ENCODE results near the gene DKKL1. TPM values are rescaled to one million over a fixed set of nuclear protein-coding genes. Genes with fewer than 3 reads are reported as not detected.

DKKL1 gene
- total RNA-seq, 2 experiments from 2014 or later: 0.61 to 0.63 TPM

GRCh38 chr19:49396738-49397505, 33.2 kb downstream of the DKKL1 start:
- ChIA-PET POLR2A (no interaction called here), CTCF (ENCODE audit: unreplicated experiment) (no interaction called here)
- no peak overlapping the region for H3K4me2 ChIP-seq (ENCODE audit: low read length)
- no peaks in the 10 kb centered on the region for H4K20me1 ChIP-seq (ENCODE audit: insufficient read depth, low read length)
- H3K36me3 ChIP-seq (ENCODE audit: insufficient read depth, low read length): no peaks in the 10 kb centered on the region
- no peaks in the 10 kb centered on the region for H3K79me2 ChIP-seq (ENCODE audit: insufficient read depth, low read depth, low read length)
- no TSS peak for BruUV-seq (replicated peaks)
- H3K9me3 ChIP-seq (ENCODE audit: low read length): no peaks in the 10 kb centered on the region
- H2AFZ ChIP-seq (ENCODE audit: low read length): no peak overlapping the region
- no peak overlapping the region for H3K4me3 ChIP-seq (ENCODE audit: low read depth, low read length, poor library complexity, severe bottlenecking)
- peaks cover 60% of the 10 kb centered on the region for H3K4me1 ChIP-seq (ENCODE audit: insufficient read depth, low read length, poor library complexity, severe bottlenecking)
- no peaks in the 10 kb centered on the region for H3K9me2 ChIP-seq (ENCODE audit: insufficient read depth, low read length)
- no peak overlapping the region for H3K27ac ChIP-seq (ENCODE audit: low read depth, low read length, poor library complexity, severe bottlenecking)
- DNase-seq (ENCODE audit: low spot score): no peak
- TF ChIP-seq EZH2phosphoT487 (IDR thresholded peaks at IDR 0.05; ENCODE audit: borderline replicate concordance, low read depth, low read length): no peak
- no peak for TF ChIP-seq CTCF (conservative IDR thresholded peaks at IDR 0.05; ENCODE audit: low read length)
- intact Hi-C loops (cut with micrococcal nuclease; ENCODE audit: unreplicated experiment): no loop called here

GRCh38 chr19:49398001-49398615, 34.4 kb downstream of the DKKL1 start:
- BruUV-seq (replicated peaks): no TSS peak
- no peaks in the 10 kb centered on the region for H3K36me3 ChIP-seq (ENCODE audit: insufficient read depth, low read length)
- H3K9me3 ChIP-seq (ENCODE audit: low read length): no peaks in the 10 kb centered on the region
- POLR2A ChIA-PET: no interaction called here
- no peaks in the 10 kb centered on the region for H3K79me2 ChIP-seq (ENCODE audit: insufficient read depth, low read depth, low read length)
- no peak overlapping the region for H3K4me3 ChIP-seq (ENCODE audit: low read depth, low read length, poor library complexity, severe bottlenecking)
- no peaks in the 10 kb centered on the region for H4K20me1 ChIP-seq (ENCODE audit: insufficient read depth, low read length)
- intact Hi-C loops (cut with micrococcal nuclease; ENCODE audit: unreplicated experiment): no loop called here
- no peak for TF ChIP-seq CTCF (conservative IDR thresholded peaks at IDR 0.05; ENCODE audit: low read length)
- no peak for TF ChIP-seq EZH2phosphoT487 (IDR thresholded peaks at IDR 0.05; ENCODE audit: borderline replicate concordance, low read depth, low read length)
- CTCF ChIA-PET (ENCODE audit: unreplicated experiment): no interaction called here
- no peak for DNase-seq (ENCODE audit: low spot score)
- H3K4me2 ChIP-seq (ENCODE audit: low read length): no peak overlapping the region
- H3K27ac ChIP-seq (ENCODE audit: low read depth, low read length, poor library complexity, severe bottlenecking): no peak overlapping the region
- no peak overlapping the region for H2AFZ ChIP-seq (ENCODE audit: low read length)
- H3K4me1 ChIP-seq (ENCODE audit: insufficient read depth, low read length, poor library complexity, severe bottlenecking): peaks cover 61% of the 10 kb centered on the region
- H3K9me2 ChIP-seq (ENCODE audit: insufficient read depth, low read length): no peaks in the 10 kb centered on the region

GRCh38 chr19:49398931-49399330, 35.3 kb downstream of the DKKL1 start:
- CTCF ChIA-PET (ENCODE audit: unreplicated experiment): no interaction called here
- DNase-seq (ENCODE audit: low spot score): no peak
- no peak overlapping the region for H3K4me2 ChIP-seq (ENCODE audit: low read length)

More at GRCh38 chr19:49398931-49399330, 35.3 kb downstream of the DKKL1 start:
- no peak overlapping the region for H3K4me3 ChIP-seq (ENCODE audit: low read depth, low read length, poor library complexity, severe bottlenecking)
- no peaks in the 10 kb centered on the region for H3K9me3 ChIP-seq (ENCODE audit: low read length)
- no peaks in the 10 kb centered on the region for H4K20me1 ChIP-seq (ENCODE audit: insufficient read depth, low read length)
- no peak overlapping the region for H2AFZ ChIP-seq (ENCODE audit: low read length)
- no peak for TF ChIP-seq EZH2phosphoT487 (IDR thresholded peaks at IDR 0.05; ENCODE audit: borderline replicate concordance, low read depth, low read length)
- no peak for TF ChIP-seq CTCF (conservative IDR thresholded peaks at IDR 0.05; ENCODE audit: low read length)
- POLR2A ChIA-PET: no interaction called here
- no peak overlapping the region for H3K27ac ChIP-seq (ENCODE audit: low read depth, low read length, poor library complexity, severe bottlenecking)
- H3K36me3 ChIP-seq (ENCODE audit: insufficient read depth, low read length): no peaks in the 10 kb centered on the region
- intact Hi-C loops (cut with micrococcal nuclease; ENCODE audit: unreplicated experiment): no loop called here
- H3K9me2 ChIP-seq (ENCODE audit: insufficient read depth, low read length): no peaks in the 10 kb centered on the region
- no peaks in the 10 kb centered on the region for H3K79me2 ChIP-seq (ENCODE audit: insufficient read depth, low read depth, low read length)
- BruUV-seq (replicated peaks): no TSS peak
- H3K4me1 ChIP-seq (ENCODE audit: insufficient read depth, low read length, poor library complexity, severe bottlenecking): peaks cover 61% of the 10 kb centered on the region
